Natural killer cell (primary cell): ENCODE data around the gene PAK2. TPM values are rescaled to one million over a fixed set of nuclear protein-coding genes. Genes with fewer than 3 reads are reported as not detected.

ENCODE experiments used
- ATAC-seq, 3 donors: fragments of 150-1000 bp in 2 of 3; fragments of 200-7000 bp in 1 of 3; cut with Tn5 transposase; 1 replicate in 1 of 3; 2 replicates in 2 of 3; pipeline ENCODE4 v1.10.0; 2021; ENCODE audit warnings: mild to moderate bottlenecking in 2 of 3, moderate library complexity in 2 of 3
- DNase-seq, 2 donors: peaks; one replicate each; pipeline versions ENCODE4 v3.0.0 to v3.0.0-alpha.2; 2013 to 2021; ENCODE audit warnings: mixed read lengths in 1 of 2
- H3K27ac ChIP-seq: one replicate; pipeline ENCODE4 v1.5.1; 2013; ENCODE audit warnings: mild to moderate bottlenecking, low read length
- H3K27me3 ChIP-seq: one replicate; pipeline ENCODE4 v1.6.1; 2013; ENCODE audit warnings: low read length; ENCODE audit not compliant: control insufficient read depth, insufficient read depth
- H3K36me3 ChIP-seq: one replicate; pipeline ENCODE4 v1.6.1; 2013; ENCODE audit warnings: low read length; ENCODE audit not compliant: control insufficient read depth, insufficient read depth
- H3K4me1 ChIP-seq: one replicate; pipeline ENCODE4 v1.6.1; 2013; ENCODE audit warnings: low read length; ENCODE audit not compliant: control insufficient read depth, insufficient read depth
- H3K4me3 ChIP-seq: one replicate; pipeline ENCODE4 v1.5.1; 2013; ENCODE audit warnings: low read length
- H3K9me3 ChIP-seq: one replicate; pipeline ENCODE4 v1.6.1; 2013; ENCODE audit warnings: low read length; ENCODE audit not compliant: control insufficient read depth, insufficient read depth
- H3K27ac Mint-ChIP-seq, 2 donors: one replicate each; pipeline ENCODE4 v1.8.0; 2022; ENCODE audit warnings: mild to moderate bottlenecking in 2 of 2, mixed read lengths in 2 of 2, moderate library complexity in 1 of 2
- H3K27me3 Mint-ChIP-seq, 2 donors: one replicate each; pipeline ENCODE4 v1.8.0; 2022; ENCODE audit warnings: low read depth in 2 of 2, mixed read lengths in 2 of 2
- H3K36me3 Mint-ChIP-seq: one replicate; pipeline ENCODE4 v1.8.0; 2022; ENCODE audit warnings: mixed read lengths
- H3K4me1 Mint-ChIP-seq, 2 donors: one replicate each; pipeline ENCODE4 v1.8.0; 2022; ENCODE audit warnings: mixed read lengths in 2 of 2
- H3K4me3 Mint-ChIP-seq: one replicate; pipeline ENCODE4 v1.8.0; 2022; ENCODE audit warnings: mild to moderate bottlenecking, moderate library complexity, mixed read lengths
- H3K9me3 Mint-ChIP-seq, 2 donors: one replicate each; pipeline ENCODE4 v1.8.0; 2022; ENCODE audit warnings: mixed read lengths in 2 of 2
- CTCF ChIP-seq: fragments of 200-600 bp; IDR thresholded peaks from one replicate; pipeline ENCODE4 v1.8.0; 2022; ENCODE audit warnings: antibody characterized with exemption
- WGBS: methylation state at CpG from one replicate; pipeline ENCODE4 v1.1.7; 2013; ENCODE audit warnings: missing lambda C conversion rate; ENCODE audit not compliant: insufficient coverage; 5-methylcytosine and 5-hydroxymethylcytosine counted together
- intact Hi-C: fragments of 100-400 bp; cut with micrococcal nuclease; formaldehyde crosslinking; loops from one replicate; pipeline ENCODE4 v1.14.2; 2022
- total RNA-seq, 4 donors: library from RNA; stranded (reverse); fragments of 120-200 nt in 1 of 4; gene quantifications; one replicate each; pipeline versions ENCODE4 v1.2.3 to v1.2.4, GENCODE V29; 2013 to 2022

Gene PAK2
- total RNA-seq, 3 donors from 2014 or later (not counting 1 experiment from before 2014, with no cell fraction given), result 64.5 to 68.6 (median 66.4) TPM

GRCh38 chr3:196754091-196754981, 14.7 kb downstream of the PAK2 start:
- TF ChIP-seq CTCF, result no peak
- peaks cover 11% of the 10 kb centered on the region for H3K9me3 ChIP-seq
- peaks cover 58 to 59% of the 10 kb centered on the region in 2 donors for H3K4me1 Mint-ChIP-seq
- ATAC-seq (peak; percentile 17 to 44 (median 34)), DNase-seq (no peak)
- no peak overlapping the region for H3K4me3 ChIP-seq
- peaks cover 5% of the 10 kb centered on the region for H3K36me3 ChIP-seq
- no peaks in the 10 kb centered on the region for H3K27me3 ChIP-seq
- H3K36me3 Mint-ChIP-seq, result no peaks in the 10 kb centered on the region
- peak overlapping the region; percentile 59 to 85 for H3K27ac Mint-ChIP-seq
- H3K4me1 ChIP-seq, result peaks cover 6% of the 10 kb centered on the region
- 57% methylated on average over 9 of the region's 9 CpGs for WGBS
- H3K4me3 Mint-ChIP-seq, result no peak overlapping the region
- intact Hi-C loops, result no loop called here
- H3K27ac ChIP-seq, result no peak overlapping the region
- no peaks in the 10 kb centered on the region for H3K27me3 Mint-ChIP-seq
- H3K9me3 Mint-ChIP-seq, result peaks cover 0 to 3% of the 10 kb centered on the region in 2 donors

GRCh38 chr3:196756732-196757131, 17.1 kb downstream of the PAK2 start:
- Histone ChIP-seq H3K27me3 (no peaks in the 10 kb centered on the region), H3K27ac (no peak overlapping the region), H3K4me1 (peaks cover 9% of the 10 kb centered on the region), H3K36me3 (peaks cover 5% of the 10 kb centered on the region), H3K9me3 (peaks cover 11% of the 10 kb centered on the region), H3K4me3 (no peak overlapping the region)
- TF ChIP-seq CTCF, result no peak
- Mint-ChIP-seq H3K27me3 (no peaks in the 10 kb centered on the region), H3K36me3 (no peaks in the 10 kb centered on the region), H3K9me3 (peaks cover 0 to 3% of the 10 kb centered on the region in 2 donors), H3K27ac (peak overlapping the region in 1 of 2 donors; percentile 66), H3K4me1 (peaks cover 55 to 56% of the 10 kb centered on the region in 2 donors), H3K4me3 (no peak overlapping the region)
- intact Hi-C loops, result no loop called here
- no peak for DNase-seq
- no peak for ATAC-seq
- 97% methylated on average over 4 of the region's 4 CpGs for WGBS

- no peaks in the 10 kb centered on the region for H3K27me3 Mint-ChIP-seq
- Histone ChIP-seq H3K36me3 (peaks cover 5% of the 10 kb centered on the region), H3K27ac (no peak overlapping the region), H3K4me1 (peaks cover 9% of the 10 kb centered on the region), H3K4me3 (no peak overlapping the region), H3K27me3 (no peaks in the 10 kb centered on the region), H3K9me3 (peaks cover 11% of the 10 kb centered on the region)
- intact Hi-C loops, result no loop called here
- WGBS, result 85% methylated on average over 9 of the region's 9 CpGs
- H3K9me3 Mint-ChIP-seq, result peaks cover 0 to 3% of the 10 kb centered on the region in 2 donors
- H3K36me3 Mint-ChIP-seq, result no peaks in the 10 kb centered on the region
- peaks cover 55 to 63% of the 10 kb centered on the region in 2 donors for H3K4me1 Mint-ChIP-seq
- H3K4me3 Mint-ChIP-seq, result no peak overlapping the region
- no peak for ATAC-seq
- DNase-seq, result no peak
- TF ChIP-seq CTCF, result no peak
- H3K27ac Mint-ChIP-seq, result peak overlapping the region; percentile 52 to 66
Observed at GRCh38 chr3:196757876-196758739, 18.5 kb downstream of the PAK2 start.
